Measurements from ENCODE around the gene MTAP.

The MTAP gene

DNA sequence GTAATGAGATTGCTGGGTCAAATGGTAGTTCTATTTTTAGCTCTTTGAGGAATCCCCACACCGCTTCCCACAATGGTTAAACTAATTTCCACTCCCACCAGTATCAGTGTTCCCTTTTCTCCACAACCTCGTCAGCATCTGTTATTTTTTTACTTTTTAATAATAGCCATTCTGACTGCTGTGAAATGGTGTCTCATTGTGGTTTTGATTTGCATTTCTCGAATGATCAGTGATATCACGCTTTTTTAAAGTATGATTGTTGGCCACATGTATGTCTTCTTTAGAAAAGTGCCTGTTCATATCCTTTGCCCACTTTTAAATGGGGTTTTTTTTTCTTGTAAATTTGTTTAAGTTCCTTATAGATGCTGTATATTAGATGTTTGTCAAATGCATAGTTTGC, 73.5 kb downstream of the MTAP start:
- TF ChIP-seq, protein P1, sequence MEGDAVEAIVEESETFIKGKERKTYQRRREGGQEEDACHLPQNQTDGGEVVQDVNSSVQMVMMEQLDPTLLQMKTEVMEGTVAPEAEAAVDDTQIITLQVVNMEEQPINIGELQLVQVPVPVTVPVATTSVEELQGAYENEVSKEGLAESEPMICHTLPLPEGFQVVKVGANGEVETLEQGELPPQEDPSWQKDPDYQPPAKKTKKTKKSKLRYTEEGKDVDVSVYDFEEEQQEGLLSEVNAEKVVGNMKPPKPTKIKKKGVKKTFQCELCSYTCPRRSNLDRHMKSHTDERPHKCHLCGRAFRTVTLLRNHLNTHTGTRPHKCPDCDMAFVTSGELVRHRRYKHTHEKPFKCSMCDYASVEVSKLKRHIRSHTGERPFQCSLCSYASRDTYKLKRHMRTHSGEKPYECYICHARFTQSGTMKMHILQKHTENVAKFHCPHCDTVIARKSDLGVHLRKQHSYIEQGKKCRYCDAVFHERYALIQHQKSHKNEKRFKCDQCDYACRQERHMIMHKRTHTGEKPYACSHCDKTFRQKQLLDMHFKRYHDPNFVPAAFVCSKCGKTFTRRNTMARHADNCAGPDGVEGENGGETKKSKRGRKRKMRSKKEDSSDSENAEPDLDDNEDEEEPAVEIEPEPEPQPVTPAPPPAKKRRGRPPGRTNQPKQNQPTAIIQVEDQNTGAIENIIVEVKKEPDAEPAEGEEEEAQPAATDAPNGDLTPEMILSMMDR (conservative IDR thresholded peaks at IDR 0.05; ENCODE audit: low read depth): no peak
- H3K27ac ChIP-seq: no peak overlapping the region
- ChIA-PET CTCF (no interaction called here), POLR2A (ENCODE audit: low non-redundant PET) (no interaction called here)
- DNase-seq (ENCODE audit: low spot score): no peak

DNA sequence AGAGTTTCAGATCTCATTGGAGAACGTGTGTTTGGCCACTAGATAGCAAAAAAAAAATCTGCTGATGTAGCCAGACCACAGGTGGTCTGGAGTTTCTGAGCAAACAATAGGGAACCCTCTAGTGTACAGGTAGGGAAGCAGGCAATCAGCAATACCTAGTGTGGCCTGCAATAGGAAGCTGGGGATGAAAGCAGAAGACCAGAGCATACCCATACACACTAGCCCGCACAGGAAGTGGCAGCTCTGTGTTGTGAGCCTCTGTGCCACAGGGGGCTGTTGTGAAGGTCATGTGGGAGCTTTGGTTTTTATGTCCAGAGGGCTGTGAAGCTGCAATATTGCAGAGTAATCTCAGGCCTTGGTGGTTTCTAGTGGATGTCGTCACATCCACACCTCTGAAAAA, 81.2 kb downstream of the MTAP start:
- POLR2A ChIA-PET (ENCODE audit: low non-redundant PET): no interaction called here
- no peak overlapping the region for H3K27ac ChIP-seq
- CTCF ChIA-PET: no interaction called here
- no peak for DNase-seq (ENCODE audit: low spot score)
- TF ChIP-seq, protein P1 (conservative IDR thresholded peaks at IDR 0.05; ENCODE audit: low read depth): no peak

DNA sequence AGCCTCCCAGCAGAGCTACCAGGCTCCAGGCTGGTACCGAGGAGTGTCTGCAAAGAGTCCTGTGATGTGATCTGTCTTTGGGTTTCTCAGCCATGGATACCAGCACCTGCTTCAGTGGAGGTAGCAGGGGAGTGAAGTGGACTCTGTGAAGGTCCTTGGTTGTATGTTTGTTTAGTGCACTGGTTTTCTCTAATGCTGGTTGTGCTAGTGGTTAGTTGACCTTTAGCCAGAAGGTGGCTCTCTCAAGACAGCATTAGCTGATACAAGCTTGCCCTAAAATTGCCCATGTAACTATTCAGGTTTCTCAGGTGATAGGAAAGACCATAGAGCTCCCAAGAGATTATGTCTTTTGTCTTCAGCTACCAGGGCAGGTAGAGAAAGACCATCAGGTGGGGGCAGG, 87.2 kb downstream of the MTAP start:
- no peak for DNase-seq (ENCODE audit: low spot score)
- POLR2A ChIA-PET (ENCODE audit: low non-redundant PET): no interaction called here
- no peak overlapping the region for H3K27ac ChIP-seq
- TF ChIP-seq, protein P1 (conservative IDR thresholded peaks at IDR 0.05; ENCODE audit: low read depth): no peak
- CTCF ChIA-PET: interaction anchor here (0.6 kb wide), 2 partner anchors 16 to 76 kb away, joined by 3 read pairs; no protein-coding TSS in a partner anchor

- no peak for DNase-seq (ENCODE audit: low spot score)
- ChIA-PET CTCF (interaction anchor here (0.6 kb wide), 1 partner anchor 34 kb away, joined by 3 read pairs; no protein-coding TSS in a partner anchor), POLR2A (ENCODE audit: low non-redundant PET) (no interaction called here)
- TF ChIP-seq, protein P1 (conservative IDR thresholded peaks at IDR 0.05; ENCODE audit: low read depth): no peak
- H3K27ac ChIP-seq: no peak overlapping the region
These were observed 88.3 kb downstream of the MTAP start for GRCh38 chr9:21890696-21891095.

DNA sequence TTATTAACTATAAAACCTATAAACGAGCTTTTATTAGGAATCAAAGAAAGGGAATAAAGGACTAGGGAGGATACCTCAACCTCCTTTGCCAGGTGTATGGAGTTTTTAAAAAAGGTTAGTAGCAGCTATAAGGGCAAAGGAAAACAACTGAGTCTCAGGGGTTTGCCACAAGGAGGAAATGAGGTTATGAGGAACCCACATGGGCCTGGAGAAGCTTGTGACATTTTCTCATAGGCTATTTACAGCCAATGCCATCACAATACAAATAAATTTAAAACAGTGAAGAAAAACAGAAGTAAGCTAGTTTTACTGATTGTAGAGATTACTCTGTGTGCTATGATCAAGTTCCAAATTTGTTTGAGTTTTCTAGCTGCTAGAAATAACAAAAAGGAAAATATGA, 99.1 kb downstream of the MTAP start:
- no peak for DNase-seq (ENCODE audit: low spot score)
- TF ChIP-seq, protein P1 (conservative IDR thresholded peaks at IDR 0.05; ENCODE audit: low read depth): no peak
- CTCF ChIA-PET: no interaction called here
- H3K27ac ChIP-seq: no peak overlapping the region
- POLR2A ChIA-PET (ENCODE audit: low non-redundant PET): no interaction called here

DNA sequence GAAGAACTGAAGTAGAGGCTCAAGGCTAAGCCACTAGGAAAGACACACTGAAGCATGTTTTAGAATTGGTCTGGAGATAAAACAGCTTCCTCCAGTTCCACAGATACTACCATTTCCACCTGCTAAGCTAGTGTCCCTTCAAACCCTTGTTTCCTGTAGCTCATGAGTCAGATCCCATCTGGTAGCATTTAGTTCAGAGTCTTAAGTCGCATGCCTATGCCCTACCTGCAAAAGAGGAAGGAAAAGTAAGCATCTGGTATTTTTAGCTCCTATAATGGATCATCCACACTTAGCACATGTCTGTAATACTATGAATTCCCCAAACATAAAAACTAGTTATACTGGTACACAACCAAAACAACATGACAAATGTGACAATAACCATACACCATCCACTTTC, 99.7 kb downstream of the MTAP start:
- TF ChIP-seq, protein P1 (conservative IDR thresholded peaks at IDR 0.05; ENCODE audit: low read depth): no peak
- POLR2A ChIA-PET (ENCODE audit: low non-redundant PET): no interaction called here
- DNase-seq (ENCODE audit: low spot score): no peak
- H3K27ac ChIP-seq: no peak overlapping the region
- CTCF ChIA-PET: no interaction called here

All from RWPE1 (cell line).